GM21423 (cell line): ENCODE results near the gene PDSS1.

Source experiments
- ATAC-seq: cut with Tn5 transposase; IDR thresholded peaks from one replicate; pipeline ENCODE4 v1.9.1; 2021; ENCODE audit warnings: mild to moderate bottlenecking, moderate library complexity; ENCODE audit not compliant: unreplicated experiment

The PDSS1 gene

DNA sequence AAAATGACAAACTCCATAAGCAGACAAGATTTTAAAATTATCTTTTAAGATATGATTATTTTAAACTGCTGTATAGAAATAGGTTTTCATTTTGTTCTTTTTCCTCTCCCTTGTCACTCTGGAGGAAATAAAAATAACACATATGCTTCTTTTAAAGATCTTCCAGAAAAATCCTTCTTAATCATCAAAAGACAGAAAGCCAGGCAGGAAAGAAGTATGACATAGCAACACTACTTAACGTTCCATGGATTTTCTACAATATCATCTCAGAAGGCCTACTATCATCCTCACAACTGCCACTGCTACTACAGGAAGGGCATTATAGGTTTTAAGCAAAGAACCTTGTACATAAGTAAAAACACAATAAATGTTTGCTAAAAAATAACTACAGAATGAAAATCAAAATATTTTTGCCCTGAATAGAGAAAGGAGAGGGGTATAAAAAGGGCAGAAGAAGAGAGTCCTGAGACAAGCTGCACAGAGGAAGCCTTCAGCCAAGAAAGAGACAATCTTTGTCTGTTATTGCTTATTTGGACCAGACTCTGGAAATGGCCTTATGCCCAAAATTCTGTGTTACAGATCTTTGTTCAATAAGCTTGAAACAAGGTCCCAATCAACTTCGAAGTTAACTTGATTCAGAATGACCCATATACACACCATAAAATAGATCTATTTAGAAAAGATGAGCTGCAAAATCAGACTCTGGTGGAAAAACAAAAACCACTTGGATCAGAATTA lies 95.4 kb downstream of the PDSS1 start:
- ATAC-seq, result no peak
